Suppressor macrophage treated with lipopolysaccharide for 4 hours (primary cell): ENCODE data around the gene SERAC1.

Experiments used
- DNase-seq: peaks from one replicate; pipeline ENCODE4 v3.0.0-alpha.2; 2020

The SERAC1 gene

DNA sequence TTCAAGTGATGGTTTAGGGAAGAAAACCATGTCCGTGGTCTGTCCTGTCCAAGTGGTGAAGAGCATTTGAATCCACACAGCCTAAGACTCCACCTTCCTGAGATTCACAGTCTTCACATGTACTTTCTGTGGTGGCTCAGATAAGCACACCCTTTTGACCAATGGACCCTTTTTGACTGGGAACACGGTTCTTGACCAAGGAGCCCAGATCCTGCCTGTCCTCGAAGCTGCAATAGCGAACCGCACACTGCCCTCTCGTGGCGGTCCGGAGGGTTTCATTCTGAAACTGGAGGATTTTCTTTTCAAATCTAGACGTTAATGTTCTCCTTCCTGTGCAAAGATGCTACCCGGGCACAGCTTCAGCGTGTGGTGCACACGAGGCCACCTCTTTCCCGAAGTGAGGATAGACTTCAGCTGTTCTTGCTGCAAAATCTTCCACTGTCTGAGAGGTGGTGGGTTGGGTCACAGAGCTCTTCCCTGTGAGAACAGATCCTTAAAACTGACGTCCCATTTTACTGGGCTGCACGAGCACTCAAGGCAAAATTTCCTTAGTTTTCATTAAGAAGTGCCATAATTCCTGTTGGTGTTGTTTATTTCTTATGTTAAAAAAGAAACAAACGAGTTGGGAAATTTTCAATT lies 95.9 kb downstream of the SERAC1 start:
- peak; percentile 76 for DNase-seq

DNA sequence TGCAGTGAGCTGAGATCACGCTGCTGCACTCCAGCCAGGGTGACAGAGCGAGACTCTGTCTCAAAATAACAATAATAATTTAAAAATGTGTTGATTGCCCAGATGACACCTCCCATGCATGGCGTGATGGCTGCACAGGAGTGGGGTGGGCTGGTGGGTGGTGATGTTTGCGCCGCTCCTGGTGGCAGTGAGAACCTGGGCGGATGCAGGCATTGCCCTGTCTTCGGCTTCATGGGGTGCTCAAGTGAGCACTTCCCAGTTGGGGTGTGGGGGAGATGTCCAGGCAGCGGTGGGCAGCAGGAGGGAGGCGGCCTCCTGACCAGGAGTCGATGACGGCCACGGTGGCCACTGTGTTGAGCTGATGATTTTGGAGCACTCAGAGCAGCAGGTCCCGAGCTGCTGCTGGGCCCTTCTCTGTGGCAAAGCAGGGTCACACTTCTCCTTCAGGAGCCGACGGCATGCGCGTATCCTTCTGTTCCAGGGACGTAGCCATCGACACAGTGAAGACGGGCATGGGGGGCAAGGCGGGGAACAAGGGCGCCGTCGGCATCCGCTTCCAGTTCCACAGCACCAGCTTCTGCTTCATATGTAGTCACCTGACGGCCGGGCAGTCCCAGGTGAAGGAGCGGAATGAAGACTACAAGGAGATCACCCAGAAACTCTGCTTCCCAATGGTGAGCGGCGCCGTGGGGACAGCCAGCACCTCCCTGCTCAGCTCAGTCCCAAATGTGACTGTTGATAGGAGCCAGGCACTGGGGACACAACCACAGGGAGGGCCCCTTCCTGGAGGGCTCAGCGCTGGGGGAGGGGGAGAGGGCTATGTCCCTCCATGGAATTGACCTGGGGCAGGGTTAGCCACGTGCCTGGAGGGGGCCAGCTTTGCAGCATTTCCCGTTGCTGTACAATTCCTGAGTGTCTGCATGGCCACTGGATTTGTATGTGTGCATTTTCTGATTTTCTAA lies 96.7 kb downstream of the SERAC1 start:
- DNase-seq: no peak

DNA sequence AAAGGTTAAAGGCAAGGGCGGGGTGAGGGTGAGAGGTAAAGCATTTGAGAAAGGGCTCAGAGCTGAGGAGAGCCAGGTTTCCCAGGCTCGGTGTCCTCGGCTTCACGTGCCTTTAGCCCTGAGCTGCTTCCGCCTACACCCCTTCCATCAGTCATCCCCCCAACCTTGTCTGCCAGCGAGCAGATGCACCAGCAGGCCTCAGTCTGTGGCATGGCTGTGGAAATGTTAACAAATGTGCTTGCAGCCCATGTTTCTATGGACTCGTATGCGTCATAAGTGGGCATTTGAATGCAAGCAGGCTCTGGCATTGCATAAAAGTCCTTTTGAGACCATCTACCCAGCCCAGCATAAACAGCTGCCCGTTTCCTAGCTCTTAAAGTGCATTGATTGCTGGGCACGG lies 97.5 kb downstream of the SERAC1 start:
- DNase-seq: no peak

DNA sequence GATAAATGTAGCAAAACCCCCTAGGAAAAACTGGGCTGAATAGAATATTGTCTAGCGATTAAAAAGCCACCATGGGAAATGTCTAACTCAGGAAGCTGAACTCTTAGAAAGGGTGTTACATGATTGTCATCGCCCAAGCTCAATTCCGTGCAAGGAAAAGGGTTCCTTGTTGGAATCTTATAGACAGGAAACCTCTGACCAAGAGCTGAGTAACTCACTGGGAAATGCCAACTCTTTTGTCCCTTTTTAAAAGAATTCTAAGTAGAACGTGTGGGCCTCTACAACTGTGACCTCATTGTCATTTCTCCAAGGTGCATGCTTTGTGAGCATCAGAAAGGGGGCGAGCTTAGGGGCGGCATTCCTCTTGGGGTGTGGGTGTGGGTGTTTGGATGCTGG lies 98.3 kb downstream of the SERAC1 start:
- no peak for DNase-seq

DNA sequence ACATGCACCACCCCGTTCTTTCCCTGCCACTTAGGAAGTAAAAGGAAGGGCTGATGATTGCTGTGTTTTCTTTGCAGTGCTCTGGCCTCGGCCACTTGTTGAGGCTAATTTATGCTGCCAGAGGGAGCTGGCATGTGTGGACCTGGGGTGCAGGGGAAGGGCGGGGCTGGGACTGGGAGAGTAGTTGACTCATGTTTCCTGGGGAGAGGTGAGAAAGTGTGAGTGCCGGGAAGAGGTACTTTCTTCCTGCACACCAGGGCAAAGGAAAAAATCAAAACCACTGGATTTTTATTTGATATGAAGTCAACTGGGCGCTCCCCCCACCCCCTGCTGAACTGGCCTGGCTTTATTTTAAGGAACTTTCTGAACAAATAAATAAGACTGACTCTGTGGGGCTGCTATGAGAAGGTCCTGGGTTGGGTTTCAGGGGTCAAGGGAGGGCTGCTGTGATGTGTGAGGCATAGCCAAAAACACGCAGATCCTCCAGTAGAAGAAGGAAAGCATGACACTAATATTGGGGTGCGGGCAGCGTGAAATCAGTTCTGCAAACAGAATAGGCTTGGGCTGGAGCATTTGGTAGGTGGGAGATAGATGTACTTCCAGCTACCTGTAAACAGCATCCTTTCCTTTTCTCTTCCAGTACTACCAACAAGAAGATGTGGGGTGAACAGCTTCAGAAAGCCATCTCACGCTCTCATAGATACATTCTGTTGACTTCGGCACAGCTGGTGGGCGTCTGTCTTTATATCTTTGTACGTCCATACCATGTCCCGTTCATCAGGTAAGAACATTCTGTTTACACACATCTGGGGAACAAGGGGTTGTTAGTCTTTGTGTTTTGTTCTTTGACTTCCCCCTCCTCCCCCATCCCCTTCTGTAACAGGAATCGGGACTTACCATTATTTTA lies 98.9 kb downstream of the SERAC1 start:
- DNase-seq: no peak

DNA sequence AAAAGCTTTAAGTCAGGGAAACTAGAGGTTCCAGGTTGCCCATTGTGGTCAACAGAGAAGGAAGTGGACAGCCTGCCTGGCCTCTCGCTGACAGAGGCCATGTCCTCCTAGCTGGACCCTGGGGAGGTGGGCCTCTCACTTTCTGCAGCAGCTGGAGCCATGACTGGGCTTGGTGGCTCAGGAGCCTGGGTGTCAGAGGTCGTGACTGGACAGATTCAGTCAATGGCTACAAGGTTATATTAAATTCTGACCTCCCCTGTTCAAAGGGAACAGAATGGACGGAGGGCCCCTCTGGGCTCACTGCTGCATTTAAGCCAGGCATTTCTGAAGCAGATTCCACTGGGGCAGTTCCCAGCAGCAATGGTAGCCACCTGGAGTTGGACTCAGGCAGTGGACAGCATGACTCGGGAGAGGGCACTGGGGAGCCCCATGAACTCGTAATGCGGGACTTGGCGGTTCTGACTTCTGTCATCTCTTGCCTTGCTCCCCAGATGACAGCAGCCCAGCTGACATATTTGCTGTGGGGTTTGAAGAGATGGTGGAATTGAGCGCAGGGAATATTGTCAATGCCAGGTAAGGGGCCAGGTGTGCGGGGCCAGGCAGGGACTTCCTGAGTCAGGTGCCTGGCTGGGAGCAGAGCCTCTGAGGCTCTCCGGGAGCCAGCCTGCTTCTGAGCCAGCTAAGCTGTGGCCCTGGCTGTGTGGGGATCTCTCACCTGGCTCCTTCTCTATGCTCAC lies 99.7 kb downstream of the SERAC1 start:
- no peak for DNase-seq

DNA sequence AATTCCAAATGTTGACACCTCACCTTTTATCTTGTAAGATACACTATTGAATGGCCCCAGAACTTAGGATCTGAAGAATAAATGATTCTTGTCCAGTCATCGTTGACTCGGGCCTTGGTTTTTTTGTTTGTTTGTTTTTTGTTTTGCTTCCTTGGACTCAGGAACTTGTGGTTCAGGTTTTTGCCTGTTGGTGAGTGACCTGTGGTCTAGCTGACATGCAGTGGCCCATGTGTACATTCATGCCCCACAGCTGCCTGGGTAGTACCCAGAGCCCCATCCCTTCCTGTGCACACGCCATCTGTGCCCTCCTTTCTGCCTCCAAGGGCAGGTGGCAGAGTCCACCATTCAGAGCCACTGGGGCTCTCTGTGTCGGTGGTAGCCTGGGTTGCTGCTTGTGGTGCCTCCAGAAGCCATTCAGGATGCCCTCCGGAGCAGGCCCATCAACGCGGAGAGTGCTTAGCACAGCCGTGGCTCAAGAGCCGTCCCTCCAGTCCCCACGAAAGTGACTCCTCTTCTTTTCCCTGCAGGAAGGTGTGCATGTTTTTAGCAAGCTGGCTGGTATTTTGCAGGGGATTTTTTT lies 100.5 kb downstream of the SERAC1 start:
- DNase-seq: no peak

DNA sequence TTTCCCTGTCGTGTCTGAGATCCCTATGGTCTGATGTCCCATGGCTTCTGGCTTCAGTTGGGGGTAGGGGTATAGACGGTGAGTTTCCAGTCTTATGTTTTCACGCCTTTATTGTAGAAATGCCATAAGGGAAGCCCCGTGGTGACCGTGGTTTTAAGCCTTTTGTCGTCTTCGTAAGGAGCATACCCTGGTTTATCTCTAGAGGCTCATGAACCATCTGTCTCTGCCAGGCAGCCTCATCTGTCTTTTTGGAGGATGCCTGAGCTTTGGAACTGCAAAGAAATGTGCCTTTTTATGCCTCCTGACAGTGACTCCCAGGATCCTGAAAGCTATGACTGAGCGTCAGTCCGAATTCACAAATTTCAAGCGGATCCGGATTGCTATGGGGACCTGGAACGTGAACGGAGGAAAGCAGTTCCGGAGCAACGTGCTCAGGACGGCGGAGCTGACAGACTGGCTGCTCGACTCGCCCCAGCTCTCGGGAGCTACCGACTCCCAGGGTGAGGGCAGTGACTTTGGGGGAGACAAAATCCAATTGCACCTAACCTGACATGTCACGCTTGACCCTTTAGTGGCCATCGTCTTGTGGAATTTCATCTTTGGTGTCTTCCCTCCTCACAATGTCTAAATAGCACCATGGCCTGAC lies 101.8 kb downstream of the SERAC1 start:
- DNase-seq: no peak

DNA sequence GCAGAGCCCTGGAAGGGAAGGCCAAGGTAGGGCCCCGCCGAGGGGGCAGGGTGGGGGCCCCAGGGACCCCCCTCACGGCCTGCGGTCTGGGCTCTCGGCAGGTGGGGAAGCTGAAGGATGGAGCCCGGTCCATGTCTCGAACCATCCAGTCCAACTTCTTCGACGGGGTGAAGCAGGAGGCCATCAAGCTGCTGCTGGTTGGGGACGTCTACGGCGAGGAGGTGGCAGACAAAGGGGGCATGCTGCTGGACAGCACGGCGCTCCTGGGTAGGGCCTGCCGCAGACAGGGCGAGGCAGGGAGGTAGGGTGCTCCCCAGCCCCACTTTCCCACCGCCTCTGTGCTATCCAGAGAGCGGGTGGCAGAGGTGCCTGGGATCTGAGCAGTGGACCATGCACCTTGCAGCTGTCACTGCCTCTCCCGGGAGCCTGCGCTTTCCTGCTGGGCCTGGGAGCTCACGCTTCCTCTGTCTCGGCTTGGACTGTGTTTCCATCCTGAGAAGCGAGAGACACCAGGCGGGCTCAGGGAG lies 103.3 kb downstream of the SERAC1 start:
- no peak for DNase-seq

DNA sequence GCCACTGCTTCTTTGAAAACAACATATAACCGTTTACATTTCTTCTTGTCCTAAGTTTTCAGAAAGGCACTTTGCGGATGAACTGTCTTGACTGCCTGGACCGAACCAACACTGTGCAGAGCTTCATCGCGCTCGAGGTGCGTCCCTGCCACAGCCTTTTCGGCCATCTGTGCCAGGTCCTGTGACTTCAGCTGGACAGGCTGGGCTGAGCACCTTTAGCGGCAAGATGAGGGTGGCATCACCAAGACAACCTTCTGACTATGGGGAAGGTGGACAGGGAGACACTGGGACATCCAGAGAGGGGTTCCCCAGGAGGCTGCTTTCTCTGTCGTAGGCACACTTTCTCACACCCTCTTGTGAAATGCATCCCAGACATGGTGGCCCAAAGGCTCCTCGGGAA lies 104.3 kb downstream of the SERAC1 start:
- DNase-seq: no peak

DNA sequence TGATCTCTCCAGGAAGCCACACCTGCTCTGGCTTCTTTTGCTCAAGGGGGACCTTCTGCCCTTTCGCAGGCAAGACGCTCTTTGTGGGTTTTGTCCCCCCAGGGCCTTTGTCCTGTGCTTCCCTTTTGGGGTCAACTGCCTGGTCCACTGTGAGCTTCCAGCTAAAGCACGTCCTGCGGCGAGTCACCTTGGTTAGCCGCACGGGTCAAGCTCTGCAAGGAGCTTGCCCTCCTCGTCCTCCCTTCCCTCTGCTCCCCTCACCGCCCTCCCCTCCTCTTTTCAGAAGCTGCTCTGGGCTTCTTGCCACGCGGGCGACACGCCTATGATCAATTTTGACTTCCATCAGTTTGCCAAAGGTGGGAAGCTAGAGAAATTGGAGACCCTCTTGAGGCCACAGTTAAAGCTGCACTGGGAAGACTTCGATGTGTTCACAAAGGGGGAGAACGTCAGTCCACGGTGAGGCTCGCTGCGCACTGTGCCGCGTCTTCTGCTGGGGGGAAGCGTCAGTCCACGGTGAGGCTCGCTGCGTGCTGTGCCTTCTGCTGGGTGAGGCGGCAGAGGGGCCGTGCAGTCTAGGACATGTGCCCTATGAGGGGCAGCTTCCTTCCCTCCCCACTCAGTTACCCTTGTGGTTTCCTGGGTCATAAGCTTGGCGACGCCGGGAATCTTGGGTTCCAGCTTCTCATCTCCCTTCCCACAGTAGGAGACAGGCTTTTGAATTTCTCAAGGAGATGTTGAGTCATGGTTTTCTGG lies 106.2 kb downstream of the SERAC1 start:
- DNase-seq: no peak

DNA sequence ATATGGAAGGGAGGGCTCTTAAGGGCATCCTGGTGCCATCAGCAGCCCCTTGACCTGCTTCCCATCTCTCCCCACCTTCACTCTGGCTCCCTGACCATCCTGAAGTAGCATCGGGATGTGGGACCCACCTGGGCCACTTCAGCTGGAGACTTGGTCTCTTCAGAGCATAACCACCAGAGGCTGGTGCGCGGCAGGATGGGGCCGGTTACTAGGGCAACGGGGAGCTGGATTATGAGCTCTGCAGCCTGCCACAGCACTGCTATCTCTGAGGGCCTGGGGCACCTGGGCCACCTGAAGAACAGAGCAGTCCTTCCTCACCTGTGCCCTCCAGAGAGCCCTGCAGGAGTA lies 106.7 kb downstream of the SERAC1 start:
- DNase-seq: no peak

DNA sequence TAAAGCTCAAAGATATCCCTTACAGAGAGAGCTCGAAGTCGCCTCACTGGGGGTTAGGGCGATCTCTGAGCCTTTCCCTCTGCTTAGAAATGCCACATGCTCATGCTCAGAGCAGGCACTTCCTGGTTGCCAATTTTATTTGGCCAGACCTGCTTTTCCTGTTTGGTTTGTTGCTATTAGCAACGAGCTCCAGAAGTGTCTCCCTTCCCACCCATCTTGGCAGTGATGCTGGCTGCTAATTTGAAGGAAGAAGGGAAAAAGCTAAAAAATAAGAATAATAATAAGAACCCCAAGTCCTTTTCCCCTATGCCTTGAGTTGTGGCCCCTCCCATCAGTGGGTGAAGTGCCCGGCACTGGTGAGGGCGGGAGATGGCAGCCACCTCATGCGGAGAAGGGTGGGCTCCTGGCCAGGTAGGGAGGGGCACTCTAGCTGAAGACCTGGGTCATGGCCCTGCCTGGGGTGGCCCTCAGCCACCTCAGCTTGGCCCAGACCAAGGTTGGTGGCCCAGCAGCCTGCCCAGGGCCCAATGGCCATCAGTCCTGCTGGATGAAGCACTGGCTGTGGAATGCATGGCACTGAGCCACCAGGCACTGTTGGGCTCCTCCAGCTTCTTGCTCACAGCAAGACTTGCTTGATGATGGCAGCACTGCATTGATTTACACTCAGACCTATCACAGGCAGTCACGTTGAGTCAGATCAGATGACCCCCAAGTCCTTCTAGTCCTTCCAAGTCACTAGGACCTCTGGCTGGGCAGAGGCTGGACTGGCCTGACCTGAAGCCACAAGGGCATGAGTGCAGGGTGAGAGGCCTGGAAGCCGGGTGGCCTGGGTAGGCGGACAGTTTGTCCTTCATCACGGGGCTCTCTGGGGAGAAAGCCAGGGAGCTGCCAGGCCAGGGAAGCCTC lies 107.4 kb downstream of the SERAC1 start:
- DNase-seq: no peak
